Middle frontal gyrus (tissue), 1 donor: ENCODE data around the gene TSPY2.
"Not testable (repeated sequence)": the region's sequence is repeated elsewhere in the genome, so short reads cannot be mapped to it uniquely, and the experiment has no call there.

Experiments used
- DNase-seq: peaks from one replicate; pipeline ENCODE4 v3.0.0-alpha.2; 2015; ENCODE audit warnings: low spot score; ENCODE audit errors: extremely low spot score

The TSPY2 gene

GRCh38 chrY:6245923-6246322, at the start of gene TSPY2:
TSS of gene TSPY2 (plus strand) at chrY:6246223. CDS start at chrY:6246269, 46 bp downstream.
- not testable (repeated sequence) for DNase-seq

- DNase-seq = not testable (repeated sequence)
These were observed 36.5 kb upstream of the TSPY2 start for GRCh38 chrY:6209565-6209964.

- DNase-seq = not testable (repeated sequence)
These were observed 29.0 kb upstream of the TSPY2 start for GRCh38 chrY:6217045-6217444.

- not testable (repeated sequence) for DNase-seq
These were observed 23.8 kb downstream of the TSPY2 start for GRCh38 chrY:6269839-6270238.
